A549 (cell line): Measurements from ENCODE around the gene TAF1D. TPM values are rescaled to one million over a fixed set of nuclear protein-coding genes. Genes with fewer than 3 reads are reported as not detected.

ENCODE experiments used
- ATAC-seq, 2 experiments: fragments of 200-7000 bp in 1 of 2; fragments of >200 bp in 1 of 2; cut with Nextera tagmentation in 1 of 2; cut with Tn5 transposase in 1 of 2; 3 replicates each; pipeline versions ENCODE4 v1.8.0 to v1.9.1; 2018 to 2020; ENCODE audit warnings: mild to moderate bottlenecking in 1 of 2, moderate library complexity in 1 of 2
- CTCF ChIA-PET: fragments of 300-600 bp; sonication (Branson Sonifier 250); formaldehyde crosslinking; extraction: SDS; loops from one replicate; lab custom pipeline; 2021; ENCODE audit warnings: antibody characterized with exemption, inconsistent platforms; lab: Yijun Ruan, JAX
- POLR2A ChIA-PET: fragments of 350-600 bp; formaldehyde crosslinking; extraction: SDS; loops from one replicate; lab custom pipeline; 2021; ENCODE audit warnings: antibody characterized with exemption, inconsistent platforms; lab: Yijun Ruan, JAX
- DNase-seq, 2 experiments: peaks; one replicate each; pipeline versions ENCODE4 v3.0.0 to v3.0.0-alpha.2; 2011 to 2016; ENCODE audit warnings: low read depth in 1 of 2, low spot score in 1 of 2
- FAIRE-seq: peaks from 2 replicates; lab custom pipeline; 2011; peaks lifted over from hg19 to GRCh38; lab: Jason Lieb, UNC
- H3K27ac ChIP-seq, 2 experiments: fragments of >200 bp; sonication (Bioruptor Twin); formaldehyde crosslinking; 3 replicates each; pipeline ENCODE4 v1.5.1; 2016 to 2017
- H3K4me1 ChIP-seq: fragments of >200 bp; sonication (Bioruptor Twin); formaldehyde crosslinking; 3 replicates; pipeline ENCODE4 v1.6.1; 2016
- H3K4me2 ChIP-seq: fragments of >200 bp; sonication (Bioruptor Twin); formaldehyde crosslinking; 3 replicates; pipeline ENCODE4 v1.6.1; 2016
- H3K4me3 ChIP-seq: fragments of >200 bp; sonication (Bioruptor Twin); formaldehyde crosslinking; 3 replicates; pipeline ENCODE4 v1.5.1; 2016
- H3K9me3 ChIP-seq: fragments of >200 bp; sonication (Bioruptor Twin); formaldehyde crosslinking; 3 replicates; pipeline ENCODE4 v1.6.1; 2016
- ATOH8 ChIP-seq: fragments of 250-450 bp; sonication (Bioruptor Pico); IDR thresholded peaks from 2 replicates; pipeline ENCODE4 v1.5.0; 2020; ENCODE audit warnings: low read depth, mild to moderate bottlenecking, moderate library complexity
- CBX2 ChIP-seq: fragments of 200-600 bp; sonication (generic); IDR thresholded peaks from 2 replicates; pipeline ENCODE4 v1.6.1; 2016; ENCODE audit warnings: low read depth, mild to moderate bottlenecking, borderline replicate concordance
- CBX8 ChIP-seq: fragments of 200-600 bp; sonication (generic); IDR thresholded peaks from 2 replicates; pipeline ENCODE4 v1.6.1; 2016
- CHD4 ChIP-seq: fragments of 200-600 bp; sonication (generic); IDR thresholded peaks from 2 replicates; pipeline ENCODE4 v1.6.1; 2016; ENCODE audit warnings: antibody characterized with exemption, mild to moderate bottlenecking, borderline replicate concordance
- CTCF ChIP-seq: fragments of >200 bp; sonication (Bioruptor Twin); formaldehyde crosslinking; IDR thresholded peaks from 3 replicates; pipeline ENCODE4 v1.5.1; 2016
- E2F6 ChIP-seq: IDR thresholded peaks from 2 replicates; pipeline ENCODE4 v1.6.1; 2012; ENCODE audit warnings: low read depth, borderline replicate concordance
- EHMT2 ChIP-seq: fragments of 200-600 bp; sonication (generic); IDR thresholded peaks from 2 replicates; pipeline ENCODE4 v1.6.1; 2016; ENCODE audit warnings: antibody characterized with exemption, low read depth, mild to moderate bottlenecking, moderate library complexity
- ELK1 ChIP-seq: fragments of 150-350 bp; IDR thresholded peaks from 2 replicates; pipeline ENCODE4 v1.6.1; 2014; ENCODE audit warnings: low read depth, mild to moderate bottlenecking, low read length
- EP300 ChIP-seq, 2 experiments: fragments of >200 bp; sonication (Bioruptor Twin); formaldehyde crosslinking; IDR thresholded peaks; 2 replicates in 1 of 2; 3 replicates in 1 of 2; pipeline ENCODE4 v1.6.1; 2016 to 2017
- ESRRA ChIP-seq: fragments of 150-350 bp; IDR thresholded peaks from 2 replicates; pipeline ENCODE4 v1.6.1; 2014; ENCODE audit warnings: mild to moderate bottlenecking, low read length, borderline replicate concordance
- FOSL2 ChIP-seq, 2 experiments: fragments of 450-650 bp in 1 of 2; fragments of >200 bp in 1 of 2; sonication (Bioruptor Twin) in 1 of 2; formaldehyde crosslinking; IDR thresholded peaks; 2 replicates each; pipeline versions ENCODE4 v1.5.0 to v1.6.1; 2016 to 2020; ENCODE audit warnings: mild to moderate bottlenecking in 1 of 2, moderate library complexity in 1 of 2
- FOXS1 ChIP-seq: fragments of 250-450 bp; sonication (Bioruptor Pico); IDR thresholded peaks from 2 replicates; pipeline ENCODE4 v1.5.0; 2020; ENCODE audit warnings: mild to moderate bottlenecking, moderate library complexity
- KDM1A ChIP-seq: fragments of 200-600 bp; sonication (generic); IDR thresholded peaks from 2 replicates; pipeline ENCODE4 v1.6.1; 2016; ENCODE audit warnings: low read depth, mild to moderate bottlenecking
- MAX ChIP-seq: IDR thresholded peaks from 2 replicates; pipeline ENCODE4 v1.6.1; 2012
- MAZ ChIP-seq: fragments of 150-350 bp; IDR thresholded peaks from 2 replicates; pipeline ENCODE4 v1.6.1; 2014; ENCODE audit warnings: antibody characterized with exemption, low read depth, low read length, borderline replicate concordance
- NPAS2 ChIP-seq: fragments of 250-450 bp; sonication (Bioruptor Pico); IDR thresholded peaks from 2 replicates; pipeline ENCODE4 v1.8.0; 2022; ENCODE audit warnings: mild to moderate bottlenecking, moderate library complexity, borderline replicate concordance
- PBX3 ChIP-seq: IDR thresholded peaks from 2 replicates; pipeline ENCODE4 v1.6.1; 2012
- PHF8 ChIP-seq: fragments of 200-600 bp; sonication (generic); IDR thresholded peaks from 2 replicates; pipeline ENCODE4 v1.6.1; 2016; ENCODE audit warnings: low read depth, mild to moderate bottlenecking, antibody characterized with exemption, moderate library complexity, borderline replicate concordance
- RAD21 ChIP-seq, 2 experiments: fragments of >200 bp in 1 of 2; sonication (Bioruptor Twin) in 1 of 2; formaldehyde crosslinking in 1 of 2; IDR thresholded peaks in 1 of 2; conservative IDR thresholded peaks in 1 of 2; 2 replicates in 1 of 2; 3 replicates in 1 of 2; pipeline ENCODE4 v1.6.1; 2012 to 2018; ENCODE audit warnings: inconsistent platforms in 1 of 2
- ZC3H11A ChIP-seq: fragments of 450-650 bp; IDR thresholded peaks from 2 replicates; pipeline ENCODE4 v1.6.1; 2014; ENCODE audit warnings: antibody characterized with exemption, mild to moderate bottlenecking
- WGBS: methylation state at CpG from one replicate; pipeline ENCODE4 v1.1.6; 2017; ENCODE audit errors: missing lambda C conversion rate; 5-methylcytosine and 5-hydroxymethylcytosine counted together
- polyA plus RNA-seq, 4 experiments: library from polyadenylated mRNA; depleted of rRNA in 3 of 4; stranded (reverse); fragments of >200 nt; fragmentation: RNase III in 1 of 4; extraction: RNeasy Plus Mini Kit Qiagen cat#74134 plus additional on column Dnase treatment in 1 of 4; gene quantifications; 2 replicates in 3 of 4; 3 replicates in 1 of 4; pipeline ENCODE4 v1.2.3, GENCODE V29; 2011 to 2017

Gene TAF1D
- polyA plus RNA-seq, 2 of the 4 experiments (the other 2 are of a cell fraction) = 116 to 218 TPM

- TF ChIP-seq FOSL2 (IDR thresholded peaks at IDR 0.05) (no peak), FOSL2 (CRISPR knock-in tag; IDR thresholded peaks at IDR 0.05) (no peak)
Observed at GRCh38 chr11:93715797-93716396, 25.4 kb downstream of the TAF1D start (continued).

- H3K9me3 ChIP-seq = peaks cover 13% of the 10 kb centered on the region
- no peak overlapping the region for H3K4me3 ChIP-seq
- POLR2A ChIA-PET = no interaction called here
- TF ChIP-seq MAX (no peak), KDM1A (no peak), PHF8 (no peak), PBX3 (no peak), RAD21 (conservative IDR thresholded peaks at IDR 0.05 in 1 of 2, IDR thresholded peaks at IDR 0.05 in 1 of 2) (no peak)
- H3K4me2 ChIP-seq = no peak overlapping the region
- H3K27ac ChIP-seq = no peak overlapping the region
- FAIRE-seq (no peak), DNase-seq (no peak), ATAC-seq (no peak)
- no peaks in the 10 kb centered on the region for H3K4me1 ChIP-seq
- CTCF ChIA-PET = no interaction called here
Observed at GRCh38 chr11:93712678-93713077, 28.6 kb downstream of the TAF1D start.

GRCh38 chr11:93710239-93710638 lies 31.1 kb downstream of the TAF1D start:
- 81% methylated on average over 1 of the region's 1 CpG for WGBS
- no peaks in the 10 kb centered on the region for H3K4me1 ChIP-seq
- ChIA-PET CTCF (no interaction called here), POLR2A (no interaction called here)
- peaks cover 13% of the 10 kb centered on the region for H3K9me3 ChIP-seq
- H3K4me3 ChIP-seq = no peak overlapping the region
- H3K27ac ChIP-seq = no peak overlapping the region
- no peak for FAIRE-seq
- no peak for DNase-seq
- ATAC-seq = no peak
- no peak for TF ChIP-seq FOXS1 (CRISPR knock-in tag)
- no peak for TF ChIP-seq MAZ
- no peak for TF ChIP-seq E2F6
- TF ChIP-seq CHD4 = no peak
- TF ChIP-seq NPAS2 (CRISPR knock-in tag) = no peak
- no peak for TF ChIP-seq EP300 (IDR thresholded peaks at IDR 0.05)
- no peak for TF ChIP-seq CBX8
- TF ChIP-seq ELK1 = no peak
- no peak for TF ChIP-seq CBX2
- TF ChIP-seq ATOH8 (CRISPR knock-in tag) = no peak
- no peak for TF ChIP-seq KDM1A
- TF ChIP-seq MAX = no peak
- TF ChIP-seq ESRRA = no peak
- no peak for TF ChIP-seq EHMT2
- no peak for TF ChIP-seq CTCF
- no peak for TF ChIP-seq ZC3H11A
- H3K4me2 ChIP-seq = no peak overlapping the region
